Lower leg skin (tissue), 3 donors: ENCODE data around the gene TAF4B.

ENCODE experiments used
- CTCF ChIP-seq, 3 donors: fragments of 450-650 bp; IDR thresholded peaks; one replicate each; pipeline ENCODE4 v1.5.1; 2016; ENCODE audit warnings: antibody characterized with exemption in 3 of 3, mild to moderate bottlenecking in 3 of 3, moderate library complexity in 2 of 3
- POLR2A ChIP-seq, 2 donors: fragments of 450-650 bp; IDR thresholded peaks; one replicate each; pipeline ENCODE4 v1.6.1; 2016 to 2017; ENCODE audit warnings: antibody characterized with exemption in 2 of 2, mild to moderate bottlenecking in 1 of 2, moderate library complexity in 1 of 2

- TF ChIP-seq CTCF (IDR thresholded peaks at IDR 0.05) = no peak
- TF ChIP-seq POLR2A (IDR thresholded peaks at IDR 0.05) = no peak
These were observed 198.9 kb downstream of the TAF4B start for GRCh38 chr18:26425148-26425531.
